Measurements from ENCODE around the gene C2orf15.

- TF ChIP-seq POLR2AphosphoS5 (IDR thresholded peaks at IDR 0.05; ENCODE audit: control insufficient read depth, insufficient read depth, low read depth, low read length) (no peak), EP300 (IDR thresholded peaks at IDR 0.05; ENCODE audit: low read length) (no peak), ZNF253 (CRISPR knock-in tag; conservative IDR thresholded peaks at IDR 0.05) (no peak), NFXL1 (CRISPR knock-in tag; IDR thresholded peaks at IDR 0.05) (no peak), ZFX (CRISPR knock-in tag; IDR thresholded peaks at IDR 0.05) (no peak), TEAD4 (IDR thresholded peaks at IDR 0.05; ENCODE audit: low read length) (no peak), TEAD4 (CRISPR knock-in tag; IDR thresholded peaks at IDR 0.05; ENCODE audit: borderline replicate concordance) (no peak), ATF2 (CRISPR knock-in tag; IDR thresholded peaks at IDR 0.05) (no peak)
Observed at GRCh38 chr2:99153921-99154604, 12.6 kb downstream of the C2orf15 start.
